HL-60 (cell line): ENCODE data around the gene LPAR2.

Experiments used
- DNase-seq, 2 experiments: peaks; one replicate each; pipeline ENCODE4 v3.0.0-alpha.2; 2010 to 2020; ENCODE audit warnings: low read depth in 1 of 2, low spot score in 1 of 2
- H3K27ac ChIP-seq: fragments of 250-450 bp; sonication (Bioruptor Pico); replicated peaks from 2 replicates; pipeline ENCODE4 v1.5.1; 2020; ENCODE audit warnings: mild to moderate bottlenecking, moderate library complexity
- H3K27me3 ChIP-seq: fragments of 250-450 bp; sonication (Bioruptor Pico); 2 replicates; pipeline ENCODE4 v1.5.1; 2021; ENCODE audit warnings: mild to moderate bottlenecking, moderate library complexity; ENCODE audit not compliant: insufficient read depth, poor library complexity, severe bottlenecking
- H3K4me3 ChIP-seq: replicated peaks from 2 replicates; pipeline ENCODE4 v1.5.1; 2011; ENCODE audit warnings: mild to moderate bottlenecking, control low read depth, low read length; ENCODE audit not compliant: insufficient read depth
- GABPA ChIP-seq: IDR thresholded peaks from 2 replicates; pipeline ENCODE4 v1.6.1; 2012; ENCODE audit warnings: low read depth
- POLR2AphosphoS5 ChIP-seq: IDR thresholded peaks from 2 replicates; pipeline ENCODE4 v1.6.1; 2012; ENCODE audit warnings: low read depth
- REST ChIP-seq: IDR thresholded peaks from 2 replicates; pipeline ENCODE4 v1.6.1; 2012; ENCODE audit warnings: low read depth; ENCODE audit not compliant: insufficient replicate concordance
- SPI1 ChIP-seq: IDR thresholded peaks from 2 replicates; pipeline ENCODE4 v1.6.1; 2012; ENCODE audit warnings: low read depth, mild to moderate bottlenecking, borderline replicate concordance
- TF ChIP-seq, protein P1 (sequence below): IDR thresholded peaks from one replicate; pipeline ENCODE4 v1.5.1; 2011; ENCODE audit warnings: low read length, control low read depth, inconsistent platforms; ENCODE audit not compliant: insufficient read depth

The LPAR2 gene

DNA sequence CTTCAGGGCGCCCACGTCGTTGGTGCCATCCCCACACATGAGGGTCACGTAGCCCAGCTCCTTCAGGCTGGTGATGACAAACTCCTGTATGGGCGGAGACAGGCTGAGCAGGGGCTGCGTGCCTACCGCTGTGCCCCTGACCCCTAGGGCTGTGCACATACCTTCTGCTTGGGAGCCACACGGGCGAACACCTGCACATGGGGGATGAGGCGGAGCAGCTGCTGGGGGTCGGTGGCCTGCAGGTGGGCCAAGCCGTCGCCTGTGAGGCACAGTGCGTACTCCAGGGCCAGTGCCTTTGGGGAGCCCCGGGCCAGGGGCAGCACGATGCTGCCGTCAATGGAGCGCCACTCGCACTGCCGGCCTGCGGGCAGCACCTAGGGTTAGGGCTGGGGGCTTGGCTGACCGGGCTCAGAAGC is 21.6 kb upstream of the LPAR2 start:
- H3K27me3 ChIP-seq: no peaks in the 10 kb centered on the region
- TF ChIP-seq GABPA (no peak), POLR2AphosphoS5 (no peak), REST (no peak), SPI1 (no peak)
- TF ChIP-seq, protein P1, sequence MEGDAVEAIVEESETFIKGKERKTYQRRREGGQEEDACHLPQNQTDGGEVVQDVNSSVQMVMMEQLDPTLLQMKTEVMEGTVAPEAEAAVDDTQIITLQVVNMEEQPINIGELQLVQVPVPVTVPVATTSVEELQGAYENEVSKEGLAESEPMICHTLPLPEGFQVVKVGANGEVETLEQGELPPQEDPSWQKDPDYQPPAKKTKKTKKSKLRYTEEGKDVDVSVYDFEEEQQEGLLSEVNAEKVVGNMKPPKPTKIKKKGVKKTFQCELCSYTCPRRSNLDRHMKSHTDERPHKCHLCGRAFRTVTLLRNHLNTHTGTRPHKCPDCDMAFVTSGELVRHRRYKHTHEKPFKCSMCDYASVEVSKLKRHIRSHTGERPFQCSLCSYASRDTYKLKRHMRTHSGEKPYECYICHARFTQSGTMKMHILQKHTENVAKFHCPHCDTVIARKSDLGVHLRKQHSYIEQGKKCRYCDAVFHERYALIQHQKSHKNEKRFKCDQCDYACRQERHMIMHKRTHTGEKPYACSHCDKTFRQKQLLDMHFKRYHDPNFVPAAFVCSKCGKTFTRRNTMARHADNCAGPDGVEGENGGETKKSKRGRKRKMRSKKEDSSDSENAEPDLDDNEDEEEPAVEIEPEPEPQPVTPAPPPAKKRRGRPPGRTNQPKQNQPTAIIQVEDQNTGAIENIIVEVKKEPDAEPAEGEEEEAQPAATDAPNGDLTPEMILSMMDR: no peak
- peak overlapping the region; percentile 33; the same call in 1 of the 2 replicates for H3K27ac ChIP-seq
- no peak for DNase-seq
- no peak overlapping the region for H3K4me3 ChIP-seq

GRCh38 chr19:19649155-19649554 is 21.1 kb upstream of the LPAR2 start:
- DNase-seq: no peak
- Histone ChIP-seq H3K27me3 (no peaks in the 10 kb centered on the region), H3K27ac (no peak overlapping the region), H3K4me3 (no peak overlapping the region)
- TF ChIP-seq POLR2AphosphoS5 (no peak), REST (no peak), SPI1 (no peak), GABPA (no peak)
- TF ChIP-seq, protein P1: no peak

GRCh38 chr19:19647037-19647835 is 19.2 kb upstream of the LPAR2 start:
- DNase-seq: no peak

More at GRCh38 chr19:19647037-19647835, 19.2 kb upstream of the LPAR2 start:
- TF ChIP-seq GABPA (no peak), SPI1 (no peak), POLR2AphosphoS5 (no peak), REST (no peak)
- TF ChIP-seq, protein P1: no peak
- no peak overlapping the region for H3K4me3 ChIP-seq
- no peaks in the 10 kb centered on the region for H3K27me3 ChIP-seq
- no peak overlapping the region for H3K27ac ChIP-seq
